NCI-H2107 treated with DMSO at 0.1 percent for 48 hours (cell line): Measurements from ENCODE around the gene MYCL.

Experiments
- DNase-seq: peaks from one replicate; lab custom pipeline; 2025; ENCODE audit not compliant: unreplicated experiment; lab: John Stamatoyannopoulos, UW

Gene MYCL

GRCh38 chr1:39857126-39857878, 44.4 kb downstream of the MYCL start:
- DNase-seq = no peak

DNA sequence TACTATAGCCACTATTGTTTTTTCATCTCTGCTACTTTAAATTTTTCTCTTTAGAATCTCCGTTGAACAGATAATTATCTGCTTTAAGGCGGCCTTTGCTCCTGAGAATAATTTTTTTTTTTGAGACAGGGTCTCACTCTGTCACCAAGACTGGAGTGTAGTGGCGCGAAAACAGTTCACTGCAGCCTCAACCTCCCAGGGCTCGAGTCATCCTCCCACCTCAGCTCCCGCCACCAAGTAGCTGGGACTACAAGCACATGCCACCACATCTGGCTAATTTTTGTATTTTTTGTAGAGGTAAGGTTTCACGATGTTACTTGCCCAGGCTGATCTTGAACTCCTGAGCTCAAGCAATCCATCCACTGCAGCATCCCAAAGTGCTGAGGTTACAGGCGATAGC, 47.0 kb downstream of the MYCL start:
- no peak for DNase-seq

DNA sequence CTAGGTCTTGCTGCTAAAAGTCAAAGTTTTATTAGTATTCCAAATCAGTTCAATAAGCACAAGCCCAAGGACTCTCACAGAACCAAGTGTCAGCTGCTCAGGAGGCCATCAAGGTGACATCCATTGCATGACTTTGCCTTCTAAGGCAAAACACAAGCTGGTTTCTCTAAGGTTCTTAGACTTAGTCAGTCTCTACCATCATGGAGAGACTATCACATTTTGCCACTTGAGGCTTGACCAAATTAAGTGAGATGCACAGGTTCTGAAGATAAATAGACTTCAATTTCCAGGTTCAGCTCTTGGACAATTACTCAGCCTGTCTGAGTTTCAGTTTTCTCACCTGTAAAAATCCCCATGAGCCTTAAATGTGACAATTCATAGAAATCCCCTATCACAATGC, 47.4 kb downstream of the MYCL start:
- DNase-seq = no peak

- peak; percentile 100 for DNase-seq
Measured at GRCh38 chr1:39852876-39853275, 48.8 kb downstream of the MYCL start.

GRCh38 chr1:39852214-39852791, 49.4 kb downstream of the MYCL start:
- DNase-seq = peak; percentile 100

GRCh38 chr1:39850606-39851216, 51.0 kb downstream of the MYCL start:
- peak; percentile 100 for DNase-seq

GRCh38 chr1:39849203-39849602, 52.5 kb downstream of the MYCL start:
- DNase-seq = peak; percentile 100

DNA sequence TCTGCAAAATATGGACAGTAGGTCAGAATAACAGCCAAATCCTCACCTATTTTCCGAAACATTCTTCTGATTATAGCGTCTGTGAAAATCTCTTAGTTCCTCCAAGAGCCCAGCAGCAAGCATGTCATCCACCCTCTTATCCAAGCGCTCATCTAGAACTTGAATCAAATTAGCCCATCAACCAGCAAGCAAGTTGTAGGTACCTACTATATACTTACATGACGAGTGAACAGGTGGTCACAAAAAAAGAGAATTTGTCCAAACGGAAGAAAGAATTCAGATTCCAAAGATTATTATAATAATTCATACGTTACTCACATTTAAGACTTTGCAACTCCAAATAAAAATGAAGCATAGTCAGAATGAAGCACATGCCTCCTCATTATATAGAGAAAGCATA, 53.8 kb downstream of the MYCL start:
- peak; percentile 99 for DNase-seq

DNA sequence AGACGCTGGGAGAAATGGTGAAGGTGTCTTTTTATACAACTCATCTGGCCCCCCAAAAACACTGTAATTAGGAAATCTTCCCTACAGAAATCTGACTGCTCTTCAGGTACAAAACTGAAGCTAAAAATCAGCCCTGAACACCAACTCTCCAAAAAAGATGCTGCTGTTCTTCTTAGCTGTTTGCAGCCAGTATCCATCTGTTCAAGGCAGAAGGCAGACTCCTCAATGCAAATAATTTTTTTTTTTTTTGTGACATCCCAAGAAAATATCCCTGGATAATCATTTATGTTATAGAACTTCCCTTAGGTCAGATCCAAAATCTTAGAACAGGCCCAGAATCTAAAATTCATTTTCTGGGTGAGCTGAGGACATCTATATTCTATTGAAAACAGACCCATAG, 54.9 kb downstream of the MYCL start:
- peak; percentile 100 for DNase-seq

- DNase-seq = peak; percentile 100
Measured at GRCh38 chr1:39845569-39846566, 55.8 kb downstream of the MYCL start.
